ENCODE data around the gene PMP22. TPM values are rescaled to one million over a fixed set of nuclear protein-coding genes. Genes with fewer than 3 reads are reported as not detected.

The PMP22 gene
- polyA plus RNA-seq, 1 donor (not counting 4 experiments of a cell fraction or from before 2014, with no cell fraction given) = 7.9 TPM

DNA sequence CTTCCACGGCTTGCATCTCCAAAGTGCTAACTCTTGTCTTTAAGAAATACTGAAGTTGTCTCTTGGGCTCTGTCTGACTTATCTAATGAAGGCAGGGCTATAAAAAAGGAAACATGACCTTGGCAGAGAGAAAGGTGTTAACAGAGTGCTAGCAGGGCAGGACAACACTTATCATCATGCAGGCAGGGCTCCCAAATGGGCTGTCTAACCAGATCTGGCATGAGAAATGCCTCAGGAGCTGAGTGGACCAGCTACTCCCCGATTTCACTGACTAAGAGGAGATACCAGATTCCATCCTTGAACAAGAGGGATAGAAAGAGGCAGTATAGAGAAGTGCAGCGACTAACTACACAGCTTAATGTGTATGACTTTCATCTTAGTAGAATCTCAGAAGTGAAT, 32.6 kb downstream of the PMP22 start:
- Histone ChIP-seq H3K27me3 (ENCODE audit: control insufficient read depth, extremely low read depth, insufficient read depth, low read length) (no peaks in the 10 kb centered on the region), H3K4me3 (ENCODE audit: control insufficient read depth in 2 of 3, extremely low read depth in 1 of 3, insufficient read depth in 2 of 3, low read depth in 1 of 3, low read length in 3 of 3) (no peak overlapping the region), H3K9me3 (ENCODE audit: control insufficient read depth, low read depth, low read length) (no peaks in the 10 kb centered on the region), H4K20me1 (ENCODE audit: control insufficient read depth, extremely low read depth, insufficient read depth, low read length) (no peaks in the 10 kb centered on the region), H3K36me3 (ENCODE audit: control insufficient read depth in 2 of 2, extremely low read depth in 1 of 2, insufficient read depth in 2 of 2, low read length in 2 of 2) (no peaks in the 10 kb centered on the region), H3K9me1 (ENCODE audit: control insufficient read depth, extremely low read depth, insufficient read depth, low read length) (no peaks in the 10 kb centered on the region), H3K9ac (ENCODE audit: control insufficient read depth, extremely low read depth, insufficient read depth, low read length) (no peak overlapping the region), H3K79me2 (ENCODE audit: control insufficient read depth, insufficient read depth, low read length) (no peaks in the 10 kb centered on the region), H3K27ac (ENCODE audit: control insufficient read depth, insufficient read depth, low read length) (no peak overlapping the region), H3K4me2 (ENCODE audit: control insufficient read depth, extremely low read depth, insufficient read depth, low read depth, low read length) (no peak overlapping the region), H2AFZ (ENCODE audit: control insufficient read depth, low read length) (no peak overlapping the region), H3K4me1 (ENCODE audit: control insufficient read depth, extremely low read depth, insufficient read depth, low read length) (no peaks in the 10 kb centered on the region)
- DNase-seq (ENCODE audit: low read depth, low spot score) (no peak), FAIRE-seq (no peak)
- dilution Hi-C loops (cut with MboI; ENCODE audit: extremely low pct_ligation_motif_present, low sequenced_read_pairs) = no loop called here
- TF ChIP-seq EZH2 (IDR thresholded peaks at IDR 0.05; ENCODE audit: low read length) = no peak
- TF ChIP-seq, protein P1, sequence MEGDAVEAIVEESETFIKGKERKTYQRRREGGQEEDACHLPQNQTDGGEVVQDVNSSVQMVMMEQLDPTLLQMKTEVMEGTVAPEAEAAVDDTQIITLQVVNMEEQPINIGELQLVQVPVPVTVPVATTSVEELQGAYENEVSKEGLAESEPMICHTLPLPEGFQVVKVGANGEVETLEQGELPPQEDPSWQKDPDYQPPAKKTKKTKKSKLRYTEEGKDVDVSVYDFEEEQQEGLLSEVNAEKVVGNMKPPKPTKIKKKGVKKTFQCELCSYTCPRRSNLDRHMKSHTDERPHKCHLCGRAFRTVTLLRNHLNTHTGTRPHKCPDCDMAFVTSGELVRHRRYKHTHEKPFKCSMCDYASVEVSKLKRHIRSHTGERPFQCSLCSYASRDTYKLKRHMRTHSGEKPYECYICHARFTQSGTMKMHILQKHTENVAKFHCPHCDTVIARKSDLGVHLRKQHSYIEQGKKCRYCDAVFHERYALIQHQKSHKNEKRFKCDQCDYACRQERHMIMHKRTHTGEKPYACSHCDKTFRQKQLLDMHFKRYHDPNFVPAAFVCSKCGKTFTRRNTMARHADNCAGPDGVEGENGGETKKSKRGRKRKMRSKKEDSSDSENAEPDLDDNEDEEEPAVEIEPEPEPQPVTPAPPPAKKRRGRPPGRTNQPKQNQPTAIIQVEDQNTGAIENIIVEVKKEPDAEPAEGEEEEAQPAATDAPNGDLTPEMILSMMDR (optimal IDR thresholded peaks at IDR 0.05 in 1 of 3, IDR thresholded peaks at IDR 0.05 in 1 of 3, conservative IDR thresholded peaks at IDR 0.05 in 1 of 3; ENCODE audit: extremely low read depth in 1 of 3, insufficient read depth in 2 of 3, low read length in 3 of 3) = no peak

DNA sequence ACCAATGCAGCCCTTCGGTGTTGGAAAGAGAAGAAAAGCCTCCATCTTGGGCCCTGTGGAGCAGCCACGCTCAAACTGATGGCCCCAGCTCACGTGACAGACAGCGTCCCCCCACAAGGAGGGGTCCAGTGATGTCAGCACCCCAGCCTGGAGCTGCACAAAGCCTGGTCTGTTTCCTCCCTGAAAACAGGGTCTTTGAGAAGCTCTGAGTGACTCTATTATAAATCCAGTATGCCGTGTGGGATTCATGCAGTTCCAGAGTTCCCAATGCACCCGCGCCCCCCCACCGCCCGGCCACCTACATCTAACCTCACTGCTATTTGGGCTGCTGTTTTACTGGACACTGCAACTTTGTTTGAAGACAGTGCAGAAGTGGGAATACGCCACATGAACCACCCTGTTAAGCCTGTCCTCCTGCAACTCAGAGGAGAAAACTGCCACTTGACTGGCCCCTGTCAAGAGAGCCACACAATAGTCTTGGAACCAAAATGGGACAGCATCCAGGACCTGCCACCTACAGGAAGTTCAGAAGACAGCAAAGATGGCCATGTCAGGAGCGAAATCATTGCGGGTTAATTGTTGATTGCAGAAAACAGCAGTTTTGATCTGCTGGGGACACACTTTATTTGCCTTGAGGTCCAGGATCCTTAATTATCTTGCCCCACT, 33.1 kb downstream of the PMP22 start:
- H3K36me3 ChIP-seq (ENCODE audit: control insufficient read depth in 2 of 2, extremely low read depth in 1 of 2, insufficient read depth in 2 of 2, low read length in 2 of 2) = no peaks in the 10 kb centered on the region
- no peaks in the 10 kb centered on the region for H3K4me1 ChIP-seq (ENCODE audit: control insufficient read depth, extremely low read depth, insufficient read depth, low read length)
- DNase-seq (ENCODE audit: low read depth, low spot score) (no peak), FAIRE-seq (no peak)
- H3K9me1 ChIP-seq (ENCODE audit: control insufficient read depth, extremely low read depth, insufficient read depth, low read length) = no peaks in the 10 kb centered on the region
- no peak overlapping the region for H3K9ac ChIP-seq (ENCODE audit: control insufficient read depth, extremely low read depth, insufficient read depth, low read length)
- no peak overlapping the region for H3K4me3 ChIP-seq (ENCODE audit: control insufficient read depth in 2 of 3, extremely low read depth in 1 of 3, insufficient read depth in 2 of 3, low read depth in 1 of 3, low read length in 3 of 3)
- H2AFZ ChIP-seq (ENCODE audit: control insufficient read depth, low read length) = no peak overlapping the region
- no peak overlapping the region for H3K4me2 ChIP-seq (ENCODE audit: control insufficient read depth, extremely low read depth, insufficient read depth, low read depth, low read length)
- no peak for TF ChIP-seq EZH2 (IDR thresholded peaks at IDR 0.05; ENCODE audit: low read length)
- TF ChIP-seq, protein P1 (optimal IDR thresholded peaks at IDR 0.05 in 1 of 3, IDR thresholded peaks at IDR 0.05 in 1 of 3, conservative IDR thresholded peaks at IDR 0.05 in 1 of 3; ENCODE audit: extremely low read depth in 1 of 3, insufficient read depth in 2 of 3, low read length in 3 of 3) = no peak
- H3K27ac ChIP-seq (ENCODE audit: control insufficient read depth, insufficient read depth, low read length) = no peak overlapping the region
- no peaks in the 10 kb centered on the region for H3K9me3 ChIP-seq (ENCODE audit: control insufficient read depth, low read depth, low read length)
- H3K79me2 ChIP-seq (ENCODE audit: control insufficient read depth, insufficient read depth, low read length) = no peaks in the 10 kb centered on the region
- H4K20me1 ChIP-seq (ENCODE audit: control insufficient read depth, extremely low read depth, insufficient read depth, low read length) = no peaks in the 10 kb centered on the region
- no peaks in the 10 kb centered on the region for H3K27me3 ChIP-seq (ENCODE audit: control insufficient read depth, extremely low read depth, insufficient read depth, low read length)
- dilution Hi-C loops (cut with MboI; ENCODE audit: extremely low pct_ligation_motif_present, low sequenced_read_pairs) = no loop called here
